Kidney tubule cell (primary cell): Measurements from ENCODE around the gene CA5B.
"Not testable (repeated sequence)": the region's sequence is repeated elsewhere in the genome, so short reads cannot be mapped to it uniquely, and the experiment has no call there.

ENCODE experiments used
- DNase-seq: peaks from one replicate; pipeline ENCODE4 v3.0.0-alpha.2; 2018; ENCODE audit warnings: low spot score

Gene CA5B

GRCh38 chrX:15814771-15815365 lies 76.8 kb downstream of the CA5B start:
- DNase-seq: no peak

- DNase-seq: peak; percentile 25
Measured at GRCh38 chrX:15815779-15816437, 77.8 kb downstream of the CA5B start.

GRCh38 chrX:15816438-15816809 lies 78.4 kb downstream of the CA5B start:
- no peak for DNase-seq

GRCh38 chrX:15816886-15817285 lies 78.8 kb downstream of the CA5B start:
- DNase-seq: no peak

GRCh38 chrX:15820106-15821073 lies 82.3 kb downstream of the CA5B start:
- no peak for DNase-seq

GRCh38 chrX:15822922-15823321 lies 84.9 kb downstream of the CA5B start:
- no peak for DNase-seq

- no peak for DNase-seq
Measured at GRCh38 chrX:15825936-15826335, 87.9 kb downstream of the CA5B start.

GRCh38 chrX:15829217-15829616 lies 91.1 kb downstream of the CA5B start:
- DNase-seq: no peak

GRCh38 chrX:15831347-15831746 lies 93.3 kb downstream of the CA5B start:
- DNase-seq: not testable (repeated sequence)

- no peak for DNase-seq
Measured at GRCh38 chrX:15834053-15834452, 96.0 kb downstream of the CA5B start.

GRCh38 chrX:15834827-15835595 lies 96.9 kb downstream of the CA5B start:
- peak; percentile 36 for DNase-seq
